HepG2 (cell line): Measurements from ENCODE around the gene PRSS53.

ENCODE experiments used
- TBL1XR1 ChIP-seq: fragments of 150-350 bp; IDR thresholded peaks from 2 replicates; pipeline ENCODE4 v1.6.1; 2014; ENCODE audit warnings: borderline replicate concordance, low read length; ENCODE audit not compliant: partially characterized antibody
- ZNF451 ChIP-seq: sonication (generic); formaldehyde crosslinking; IDR thresholded peaks from 2 replicates; pipeline ENCODE4 v1.5.0; 2020; ENCODE audit warnings: mild to moderate bottlenecking, missing genetic modification reagents
- TF ChIP-seq, protein P1 (sequence below): sonication (generic); formaldehyde crosslinking; IDR thresholded peaks from 2 replicates; pipeline ENCODE4 v1.5.0; 2020; ENCODE audit warnings: mild to moderate bottlenecking, missing genetic modification reagents, moderate library complexity

DNA sequence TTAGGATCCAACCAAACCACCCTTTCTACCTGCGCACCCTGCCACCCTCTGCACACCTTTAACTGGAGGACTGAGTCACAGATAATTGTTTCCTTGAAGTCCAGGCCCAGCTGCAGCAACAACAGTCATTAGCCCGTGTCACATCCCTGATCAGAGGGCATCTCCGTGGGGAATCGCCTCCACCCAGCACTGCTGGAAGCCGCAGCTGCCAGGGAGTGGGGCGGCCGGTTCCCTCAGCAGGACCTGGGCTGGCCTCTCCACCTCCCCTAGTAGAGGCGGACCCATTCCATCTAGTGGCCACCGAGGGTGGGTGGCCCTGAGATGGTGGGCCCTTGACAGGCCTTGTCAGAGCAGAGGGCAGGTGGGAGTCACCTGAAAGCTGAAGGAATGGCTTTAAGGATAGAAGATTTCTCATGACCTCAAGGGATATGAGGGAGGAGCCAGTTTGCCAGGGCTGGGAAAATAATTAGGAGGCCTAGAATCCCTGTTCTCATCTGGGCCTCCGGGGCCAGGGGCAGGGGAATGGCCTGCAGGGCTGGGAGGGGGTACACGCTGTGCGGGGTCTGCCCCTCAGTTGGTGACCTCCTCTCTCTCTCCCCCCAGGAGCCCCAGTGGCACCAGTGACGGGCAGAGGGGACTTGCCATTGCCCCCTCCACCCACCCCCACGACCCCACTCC lies 6.2 kb downstream of the PRSS53 start:
- TF ChIP-seq ZNF451 (CRISPR knock-in tag): no peak
- TF ChIP-seq TBL1XR1: no peak
- TF ChIP-seq, protein P1, sequence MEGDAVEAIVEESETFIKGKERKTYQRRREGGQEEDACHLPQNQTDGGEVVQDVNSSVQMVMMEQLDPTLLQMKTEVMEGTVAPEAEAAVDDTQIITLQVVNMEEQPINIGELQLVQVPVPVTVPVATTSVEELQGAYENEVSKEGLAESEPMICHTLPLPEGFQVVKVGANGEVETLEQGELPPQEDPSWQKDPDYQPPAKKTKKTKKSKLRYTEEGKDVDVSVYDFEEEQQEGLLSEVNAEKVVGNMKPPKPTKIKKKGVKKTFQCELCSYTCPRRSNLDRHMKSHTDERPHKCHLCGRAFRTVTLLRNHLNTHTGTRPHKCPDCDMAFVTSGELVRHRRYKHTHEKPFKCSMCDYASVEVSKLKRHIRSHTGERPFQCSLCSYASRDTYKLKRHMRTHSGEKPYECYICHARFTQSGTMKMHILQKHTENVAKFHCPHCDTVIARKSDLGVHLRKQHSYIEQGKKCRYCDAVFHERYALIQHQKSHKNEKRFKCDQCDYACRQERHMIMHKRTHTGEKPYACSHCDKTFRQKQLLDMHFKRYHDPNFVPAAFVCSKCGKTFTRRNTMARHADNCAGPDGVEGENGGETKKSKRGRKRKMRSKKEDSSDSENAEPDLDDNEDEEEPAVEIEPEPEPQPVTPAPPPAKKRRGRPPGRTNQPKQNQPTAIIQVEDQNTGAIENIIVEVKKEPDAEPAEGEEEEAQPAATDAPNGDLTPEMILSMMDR (CRISPR knock-in tag): no peak; the same call in 1 of the 2 replicates
